Embryonic facial prominence (tissue), 1 donor: ENCODE measurements around the gene SLC22A23.
"Not testable (repeated sequence)": the region's sequence is repeated elsewhere in the genome, so short reads cannot be mapped to it uniquely, and the experiment has no call there.

Experiments used
- DNase-seq: peaks from one replicate; pipeline ENCODE4 v3.0.0-alpha.2; 2016; ENCODE audit errors: extremely low spot score

Gene SLC22A23

GRCh38 chr6:3265671-3266070 lies 191.2 kb downstream of the SLC22A23 start:
- no peak for DNase-seq

GRCh38 chr6:3264356-3264755 lies 192.5 kb downstream of the SLC22A23 start:
- no peak for DNase-seq

GRCh38 chr6:3263096-3263495 lies 193.8 kb downstream of the SLC22A23 start:
- no peak for DNase-seq

- DNase-seq, result no peak
Measured at GRCh38 chr6:3261921-3262320, 194.9 kb downstream of the SLC22A23 start.

- no peak for DNase-seq
Measured at GRCh38 chr6:3261518-3261820, 195.4 kb downstream of the SLC22A23 start.

GRCh38 chr6:3260772-3261517 lies 195.9 kb downstream of the SLC22A23 start:
- DNase-seq, result no peak

GRCh38 chr6:3260296-3260695 lies 196.6 kb downstream of the SLC22A23 start:
- no peak for DNase-seq

GRCh38 chr6:3259491-3259958 lies 197.3 kb downstream of the SLC22A23 start:
- DNase-seq, result no peak

- peak; percentile 78 for DNase-seq
Measured at GRCh38 chr6:3258720-3259490, 197.9 kb downstream of the SLC22A23 start, which contains the start of gene PSMG4. Gene PSMG4 (plus strand): TSS chr6:3258947. CDS start chr6:3259023, 76 bp downstream.

- no peak for DNase-seq
Measured at GRCh38 chr6:3258201-3258600, 198.6 kb downstream of the SLC22A23 start.

- no peak for DNase-seq
Measured at GRCh38 chr6:3253597-3253961, 203.3 kb downstream of the SLC22A23 start.

GRCh38 chr6:3252861-3253596 lies 203.8 kb downstream of the SLC22A23 start:
- no peak for DNase-seq

- DNase-seq, result no peak
Measured at GRCh38 chr6:3252369-3252768, 204.5 kb downstream of the SLC22A23 start.

GRCh38 chr6:3251462-3252314 lies 205.2 kb downstream of the SLC22A23 start:
- DNase-seq, result no peak

GRCh38 chr6:3250231-3250675 lies 206.6 kb downstream of the SLC22A23 start:
- no peak for DNase-seq

GRCh38 chr6:3249821-3250220 lies 207.0 kb downstream of the SLC22A23 start:
- no peak for DNase-seq

- DNase-seq, result no peak
Measured at GRCh38 chr6:3247255-3248146, 209.3 kb downstream of the SLC22A23 start.

GRCh38 chr6:3245216-3245615 lies 211.6 kb downstream of the SLC22A23 start:
- DNase-seq, result no peak

GRCh38 chr6:3244832-3245161 lies 212.1 kb downstream of the SLC22A23 start:
- DNase-seq, result not testable (repeated sequence)

- DNase-seq, result no peak
Measured at GRCh38 chr6:3244003-3244831, 212.6 kb downstream of the SLC22A23 start.
